Activated naive CD4-positive, alpha-beta T cell treated with anti-CD3 and anti-CD28 coated beads for 36 hours (primary cell): ENCODE data around the gene DCTN1. TPM values are rescaled to one million over a fixed set of nuclear protein-coding genes. Genes with fewer than 3 reads are reported as not detected.

Experiments
- CTCF ChIA-PET: fragments of 350-600 bp; sonication (Branson Sonifier 250); formaldehyde crosslinking; loops from one replicate; lab custom pipeline; 2021; ENCODE audit warnings: antibody characterized with exemption; lab: Charles Lee
- DNase-seq: peaks from one replicate; pipeline ENCODE4 v3.0.0-alpha.2; 2020
- H3K27ac Mint-ChIP-seq: one replicate; pipeline ENCODE4 v1.8.0; 2021; ENCODE audit warnings: mild to moderate bottlenecking, mixed read lengths
- H3K27me3 Mint-ChIP-seq: one replicate; pipeline ENCODE4 v1.8.0; 2021; ENCODE audit warnings: low read depth, mixed read lengths
- H3K36me3 Mint-ChIP-seq: one replicate; pipeline ENCODE4 v1.8.0; 2021; ENCODE audit warnings: low read depth, mixed read lengths
- H3K4me1 Mint-ChIP-seq: one replicate; pipeline ENCODE4 v1.8.0; 2021; ENCODE audit warnings: low read depth, mixed read lengths
- H3K4me3 Mint-ChIP-seq: one replicate; pipeline ENCODE4 v1.8.0; 2021; ENCODE audit warnings: mild to moderate bottlenecking, moderate library complexity, mixed read lengths
- H3K9me3 Mint-ChIP-seq: one replicate; pipeline ENCODE4 v1.8.0; 2021; ENCODE audit warnings: mixed read lengths
- intact Hi-C: fragments of 100-400 bp; cut with micrococcal nuclease; formaldehyde crosslinking; loops from one replicate; pipeline ENCODE4 v1.15.1; 2023
- total RNA-seq, 2 experiments: library from RNA; stranded (reverse); gene quantifications; one replicate each; pipeline ENCODE4 v1.2.3, GENCODE V29; 2021

DCTN1 gene
- total RNA-seq, 2 experiments from 2014 or later, result 54.0 to 61.7 TPM

DNA sequence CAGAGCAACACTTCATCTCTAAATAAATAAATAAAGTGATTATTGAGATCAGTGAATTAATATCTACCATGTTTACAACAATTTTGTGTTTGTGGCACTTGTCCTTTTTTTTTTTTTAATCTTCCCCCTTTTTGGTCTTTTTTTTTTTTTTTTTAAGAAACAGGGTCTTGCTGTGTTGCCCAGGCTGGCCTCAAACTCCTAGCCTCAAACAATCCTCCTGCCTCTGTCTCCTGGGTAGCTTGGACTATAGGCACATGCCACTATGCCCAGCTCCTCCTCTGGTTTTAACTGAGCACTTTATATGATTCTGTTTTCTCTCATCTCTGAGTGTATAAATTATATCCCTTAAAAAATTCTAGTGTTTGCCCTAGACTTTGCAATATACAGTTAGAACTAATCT lies 67.2 kb downstream of the DCTN1 start:
- Mint-ChIP-seq H3K27me3 (no peaks in the 10 kb centered on the region), H3K4me1 (no peaks in the 10 kb centered on the region), H3K36me3 (peaks cover 4% of the 10 kb centered on the region), H3K27ac (no peak overlapping the region), H3K9me3 (no peaks in the 10 kb centered on the region), H3K4me3 (no peak overlapping the region)
- intact Hi-C loops, result no loop called here
- DNase-seq, result no peak
- CTCF ChIA-PET, result interaction anchor here (0.6 to 4.2 kb wide), 2 partner anchors 22 to 45 kb away, joined by 3 to 15 read pairs; no protein-coding TSS in a partner anchor

Other genes with a start within 250 kb of the DCTN1 start
- gene BOLA3, start 232.4 kb downstream of the DCTN1 start, total RNA-seq, result 100 to 1,000 TPM; 103 to 112 TPM
- gene MOB1A, start 201.4 kb downstream of the DCTN1 start, total RNA-seq, result 100 to 1,000 TPM; 129 to 131 TPM
- 100 to 1,000 TPM; 683 to 692 TPM for gene MTHFD2, start 181.7 kb downstream of the DCTN1 start, total RNA-seq
- 1 to 10 TPM; 1.1 to 2.3 TPM for gene SLC4A5, start 36.9 kb downstream of the DCTN1 start, total RNA-seq
- 1 to 10 TPM; 2.6 to 3.4 TPM for gene C2orf81, start 41.3 kb upstream of the DCTN1 start, total RNA-seq
- gene WDR54, start 41.4 kb upstream of the DCTN1 start, total RNA-seq, result 10 to 100 TPM; 67.2 to 70.8 TPM
- gene RTKN, start 61.6 kb upstream of the DCTN1 start, total RNA-seq, result 1 to 10 TPM in 1 of 2 experiments, under 1 TPM in 1; 0.95 to 1.6 TPM
- 10 to 100 TPM; 26.5 to 28.3 TPM for gene INO80B, start 74.8 kb upstream of the DCTN1 start, total RNA-seq
- gene WBP1, start 78.1 kb upstream of the DCTN1 start, total RNA-seq, result 10 to 100 TPM; 39.4 to 40.0 TPM
- gene MOGS, start 85.1 kb upstream of the DCTN1 start, total RNA-seq, result 10 to 100 TPM; 38.8 to 39.1 TPM
- gene MRPL53, start 92.4 kb upstream of the DCTN1 start, total RNA-seq, result 100 to 1,000 TPM; 112 to 117 TPM
- gene CCDC142, start 102.7 kb upstream of the DCTN1 start, total RNA-seq, result 1 to 10 TPM; 3.7 to 5.8 TPM
- gene TTC31, start 102.8 kb upstream of the DCTN1 start, total RNA-seq, result 10 to 100 TPM; 29.5 to 30.6 TPM
- under 1 TPM in 1 of 2 experiments, not detected in 1; 0.31 TPM for gene LBX2, start 119.3 kb upstream of the DCTN1 start, total RNA-seq
- gene PCGF1, start 127.4 kb upstream of the DCTN1 start, total RNA-seq, result 10 to 100 TPM; 21.1 to 24.4 TPM
- under 1 TPM; 0.10 TPM for gene TLX2, start 134.1 kb upstream of the DCTN1 start, total RNA-seq
- under 1 TPM; 0.10 to 0.45 TPM for gene DQX1, start 145.9 kb upstream of the DCTN1 start, total RNA-seq
- 10 to 100 TPM; 77.4 to 78.5 TPM for gene AUP1, start 149.4 kb upstream of the DCTN1 start, total RNA-seq
- gene HTRA2, start 149.6 kb upstream of the DCTN1 start, total RNA-seq, result 10 to 100 TPM; 39.0 to 39.7 TPM
- under 1 TPM; 0.35 to 0.41 TPM for gene LOXL3, start 173.6 kb upstream of the DCTN1 start, total RNA-seq
- gene DOK1, start 174.4 kb upstream of the DCTN1 start, total RNA-seq, result 10 to 100 TPM; 12.3 to 13.2 TPM